Stimulated activated CD4-positive, alpha-beta T cell treated with anti-CD3 and anti-CD28 coated beads, Interleukin-1b, Interleukin-23, amount 100 ng/mL, for 4 hours (primary cell): Measurements from ENCODE around the gene PRCC.
"Not testable (repeated sequence)": the region's sequence is repeated elsewhere in the genome, so short reads cannot be mapped to it uniquely, and the experiment has no call there.

Source experiments
- DNase-seq, 2 donors: peaks; one replicate each; pipeline ENCODE4 v3.0.0-alpha.2; 2020; ENCODE audit warnings: low read depth in 2 of 2

The PRCC gene

GRCh38 chr1:156760796-156761104, 6.6 kb upstream of the PRCC start:
- DNase-seq = no peak

DNA sequence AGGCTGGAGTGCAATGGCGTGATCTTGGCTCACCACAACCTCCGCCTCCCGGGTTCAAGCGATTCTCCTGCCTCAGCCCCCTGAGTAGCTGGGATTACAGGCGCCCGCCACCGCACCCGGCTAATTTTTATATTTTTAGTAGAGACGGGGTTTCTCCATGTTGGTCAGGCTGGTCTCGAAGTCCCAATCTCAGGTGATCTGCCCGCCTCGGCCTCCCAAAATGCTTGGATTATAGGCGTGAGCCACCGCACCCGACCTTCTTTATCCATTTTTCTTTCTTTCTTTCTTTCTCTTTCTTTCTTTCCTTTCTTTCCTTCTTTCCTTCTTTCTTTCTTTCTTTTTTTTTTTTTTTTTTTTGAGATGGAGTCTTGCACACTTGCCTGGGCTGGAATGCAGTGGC, 2.2 kb upstream of the PRCC start:
- DNase-seq = not testable (repeated sequence)

- DNase-seq = no peak
Measured at GRCh38 chr1:156765666-156766065, 1.7 kb upstream of the PRCC start.

GRCh38 chr1:156766298-156767100, 836 bp upstream of the PRCC start:
- no peak for DNase-seq

DNA sequence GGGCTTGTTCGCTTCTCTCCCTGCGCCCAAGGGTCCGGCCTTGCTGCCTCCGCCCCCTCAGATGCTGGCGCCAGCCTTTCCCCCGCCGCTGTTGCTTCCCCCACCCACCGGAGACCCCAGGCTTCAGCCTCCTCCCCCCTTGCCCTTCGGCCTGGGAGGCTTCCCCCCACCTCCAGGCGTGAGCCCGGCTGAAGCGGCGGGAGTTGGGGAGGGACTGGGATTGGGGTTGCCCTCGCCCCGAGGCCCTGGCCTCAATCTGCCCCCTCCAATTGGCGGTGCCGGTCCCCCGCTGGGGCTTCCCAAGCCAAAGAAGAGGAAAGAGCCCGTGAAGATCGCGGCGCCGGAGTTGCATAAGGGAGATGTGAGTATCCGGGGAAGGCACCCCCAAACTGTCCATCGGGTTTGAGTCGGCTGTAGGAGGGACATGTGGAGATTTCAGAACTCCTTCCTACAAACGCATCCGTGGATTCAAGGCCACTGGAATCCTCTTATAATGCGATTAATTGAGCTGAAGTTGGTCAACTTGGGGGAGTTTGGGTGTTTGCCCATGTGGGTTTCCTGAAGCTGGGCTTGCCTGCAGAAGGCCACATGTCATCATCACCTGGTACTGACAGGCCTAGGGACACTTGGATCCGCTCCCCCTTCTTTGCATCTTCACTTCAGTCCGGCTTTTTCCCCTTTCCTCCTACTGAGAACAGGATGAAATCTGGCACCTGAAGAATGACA, 707 bp downstream of the PRCC start:
- no peak for DNase-seq

GRCh38 chr1:156768610-156769295, 1.4 kb downstream of the PRCC start:
- DNase-seq = no peak

- DNase-seq = no peak
Measured at GRCh38 chr1:156772222-156772621, 4.9 kb downstream of the PRCC start.

DNA sequence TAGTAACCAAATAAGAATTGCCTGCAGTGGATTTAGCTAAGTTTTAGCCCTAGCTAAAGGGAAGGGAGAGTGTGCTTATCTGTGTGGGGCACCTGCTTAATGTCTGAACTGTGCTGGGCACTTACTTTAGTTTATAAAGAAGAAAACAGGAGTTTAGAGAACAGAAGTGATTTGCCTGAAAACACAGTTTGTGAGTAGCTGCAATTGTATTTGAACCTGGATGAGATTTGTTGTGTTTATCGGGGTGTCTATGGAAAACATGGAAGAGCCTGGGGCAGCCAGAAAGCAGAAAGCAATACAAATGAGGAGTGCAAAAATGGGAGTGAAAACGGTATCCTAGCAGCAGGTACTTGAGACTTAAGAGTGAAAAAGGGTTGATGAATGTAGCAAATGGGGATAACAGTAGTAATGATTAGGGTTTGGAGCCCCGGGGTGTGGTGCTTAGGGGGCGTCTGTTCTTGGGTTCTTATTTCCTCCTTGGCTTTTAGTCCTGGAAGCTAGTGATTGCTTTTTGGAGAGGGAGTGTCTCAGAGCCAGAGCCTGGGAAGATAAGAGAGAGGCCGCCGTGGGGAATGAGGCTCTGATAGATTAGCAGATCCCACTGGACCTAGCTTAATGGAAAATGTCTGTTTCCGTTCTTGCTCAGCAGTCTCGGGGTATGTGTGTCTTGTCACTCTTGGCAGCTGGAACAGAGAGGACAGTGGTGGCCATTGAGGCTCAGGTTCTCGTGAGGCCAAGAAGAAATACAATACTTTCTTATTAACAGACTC, 5.6 kb downstream of the PRCC start:
- DNase-seq = no peak

GRCh38 chr1:156773607-156774006, 6.3 kb downstream of the PRCC start:
- DNase-seq = no peak

- DNase-seq = no peak
Measured at GRCh38 chr1:156775799-156776198, 8.5 kb downstream of the PRCC start.

DNA sequence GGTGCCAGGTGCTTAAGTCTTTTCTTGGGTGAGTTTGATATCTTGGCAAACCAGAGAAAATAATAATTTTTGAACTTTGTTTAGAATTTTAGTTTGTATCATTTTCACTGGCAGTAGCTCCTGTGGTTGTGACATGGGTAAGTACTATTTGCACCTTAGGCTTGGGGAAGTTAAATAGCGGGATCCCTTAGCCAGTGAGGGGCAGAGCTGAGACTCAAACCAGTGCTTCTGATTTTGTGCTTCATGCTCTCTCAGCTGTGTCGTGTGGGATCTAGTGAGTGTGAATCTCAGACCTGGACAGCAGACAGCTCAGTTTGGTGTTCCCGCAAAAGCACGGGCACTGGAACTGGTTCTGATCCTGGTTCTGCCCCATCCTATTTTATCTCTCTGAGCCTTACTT, 9.6 kb downstream of the PRCC start:
- no peak for DNase-seq

DNA sequence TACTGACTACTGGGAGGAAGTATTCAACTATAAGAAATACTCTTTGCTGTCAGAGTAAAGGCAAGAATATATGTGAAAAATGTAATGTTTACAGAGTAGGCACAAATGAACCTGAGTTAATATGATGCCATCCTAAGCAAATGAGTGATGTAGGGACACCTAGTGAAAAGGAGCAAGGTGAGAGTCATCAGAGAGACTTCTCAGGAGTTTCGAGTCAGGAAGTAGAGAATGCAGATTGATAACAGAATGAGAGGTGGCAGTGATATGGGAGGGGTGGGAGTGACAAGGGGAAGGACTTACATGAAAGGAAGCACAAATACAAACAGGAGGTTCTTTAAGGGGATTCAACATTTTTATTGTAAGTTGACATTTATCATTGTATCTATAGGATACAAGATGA, 10.2 kb downstream of the PRCC start:
- no peak for DNase-seq

GRCh38 chr1:156781585-156782186, 14.4 kb downstream of the PRCC start:
- DNase-seq = no peak

- DNase-seq = no peak
Measured at GRCh38 chr1:156785458-156785857, 18.1 kb downstream of the PRCC start.

GRCh38 chr1:156786640-156787039, 19.3 kb downstream of the PRCC start:
- DNase-seq = no peak

- DNase-seq = no peak
Measured at GRCh38 chr1:156788136-156788535, 20.8 kb downstream of the PRCC start.

GRCh38 chr1:156789621-156790318, 22.4 kb downstream of the PRCC start:
- DNase-seq = no peak

DNA sequence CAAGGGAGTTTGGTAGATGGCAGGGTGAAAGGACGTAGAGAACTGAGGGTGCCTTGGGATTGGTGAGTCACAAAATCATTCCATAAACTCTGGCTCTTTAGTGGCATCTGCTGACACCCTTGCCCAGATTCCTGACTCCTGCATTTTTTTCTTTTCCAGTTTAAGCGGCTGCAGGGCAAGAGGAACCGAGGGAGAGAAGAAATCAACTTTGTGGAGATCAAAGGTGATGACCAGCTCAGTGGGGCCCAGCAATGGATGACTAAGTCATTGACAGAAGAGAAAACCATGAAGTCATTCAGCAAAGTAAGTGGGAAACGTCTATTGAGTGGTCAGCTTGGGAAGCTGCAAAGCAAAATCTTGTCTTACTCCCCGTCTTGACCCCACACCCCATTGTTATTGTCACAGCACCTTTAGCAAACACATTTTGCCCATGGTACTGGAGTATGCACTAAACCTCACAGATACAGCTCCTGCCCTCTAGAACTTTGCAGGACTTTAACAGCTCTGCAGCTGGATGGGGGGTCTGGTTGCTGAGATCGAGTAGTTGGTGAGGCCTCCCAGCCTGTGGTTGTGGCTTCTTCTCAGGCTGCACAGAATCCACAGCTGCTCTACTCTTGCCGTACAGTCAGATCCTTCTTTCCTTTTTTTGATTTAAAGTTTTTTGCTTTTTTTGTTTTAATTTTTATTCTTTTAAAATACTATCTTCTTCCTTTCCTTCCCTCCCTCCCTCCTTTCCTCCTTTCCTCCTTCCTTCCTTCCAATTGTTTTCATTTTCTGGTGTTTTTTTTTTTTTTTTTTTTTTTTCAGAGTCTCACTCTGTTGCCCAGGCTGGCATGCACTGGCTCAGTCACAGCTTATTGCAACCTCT, 27.4 kb downstream of the PRCC start:
- no peak for DNase-seq

DNA sequence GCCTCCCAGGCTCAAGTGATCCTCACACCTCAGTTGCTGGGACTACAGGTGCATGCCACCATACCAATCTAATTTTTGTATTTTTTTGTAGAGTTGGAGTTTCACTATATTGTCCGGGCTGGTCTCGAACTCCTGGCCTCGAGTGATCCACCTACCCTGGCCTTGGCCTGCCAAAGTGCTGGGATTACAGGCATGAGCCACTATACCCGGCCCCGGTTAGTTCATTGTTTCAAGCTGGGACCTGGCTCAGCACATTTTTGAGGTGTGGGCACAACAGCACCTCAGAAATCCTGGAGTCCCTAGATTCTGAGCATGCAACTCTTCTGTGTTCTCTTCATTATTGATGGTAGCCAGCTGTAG, 28.0 kb downstream of the PRCC start:
- no peak for DNase-seq

DNA sequence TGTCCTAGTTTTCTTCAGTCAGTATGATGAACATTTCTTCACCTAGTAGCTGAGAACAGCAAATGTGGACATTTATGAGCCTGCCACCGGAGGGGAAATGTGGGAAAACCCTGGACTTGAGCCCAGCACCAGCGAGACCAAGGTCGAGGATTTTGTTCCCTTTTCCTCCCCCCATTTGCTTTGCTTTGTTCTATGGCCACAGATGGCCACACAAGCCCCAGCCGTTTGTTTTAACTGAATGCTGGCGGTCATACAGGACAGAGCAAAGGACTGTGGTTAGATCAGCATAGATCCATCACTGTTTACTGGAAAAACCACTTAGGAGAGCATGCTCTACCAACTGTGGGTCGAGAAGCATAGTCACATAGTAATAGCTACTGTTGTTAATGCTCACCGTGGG, 28.5 kb downstream of the PRCC start:
- DNase-seq = no peak
